DOHH2 (cell line): Measurements from ENCODE around the gene CDK14.

Experiments
- H3F3A ChIP-seq: fragments of 200-600 bp; sonication (generic), shearing (Covaris generic); 2 replicates; pipeline ENCODE4 v1.6.0; 2016; ENCODE audit warnings: antibody characterized with exemption, mild to moderate bottlenecking; ENCODE audit not compliant: control insufficient read depth, insufficient read depth
- H3K27ac ChIP-seq: fragments of 200-600 bp; sonication (generic); 2 replicates; pipeline ENCODE4 v1.5.1; 2014; ENCODE audit warnings: low read depth, mild to moderate bottlenecking, low read length, moderate library complexity
- H3K27me3 ChIP-seq: fragments of 200-600 bp; sonication (generic); 2 replicates; pipeline ENCODE4 v1.6.1; 2014; ENCODE audit warnings: mild to moderate bottlenecking, low read length, mixed read lengths; ENCODE audit not compliant: control insufficient read depth
- H3K36me3 ChIP-seq: fragments of 200-600 bp; sonication (generic); 2 replicates; pipeline ENCODE4 v1.6.1; 2014; ENCODE audit warnings: mild to moderate bottlenecking, low read length, moderate library complexity, mixed read lengths; ENCODE audit not compliant: control insufficient read depth
- H3K4me1 ChIP-seq: fragments of 200-600 bp; sonication (generic); 2 replicates; pipeline ENCODE4 v1.6.1; 2014; ENCODE audit warnings: mild to moderate bottlenecking, low read length, mixed read lengths; ENCODE audit not compliant: control insufficient read depth
- H3K4me2 ChIP-seq: fragments of 200-600 bp; sonication (generic); 2 replicates; pipeline ENCODE4 v1.6.0; 2014; ENCODE audit warnings: mild to moderate bottlenecking, low read length, moderate library complexity
- H3K4me3 ChIP-seq: fragments of 200-600 bp; sonication (generic); 2 replicates; pipeline ENCODE4 v1.5.1; 2014; ENCODE audit warnings: mild to moderate bottlenecking, low read length, mixed read lengths
- H3K79me2 ChIP-seq: fragments of 200-600 bp; sonication (generic); 2 replicates; pipeline ENCODE4 v1.6.1; 2014; ENCODE audit warnings: mild to moderate bottlenecking, low read length, mixed read lengths; ENCODE audit not compliant: control insufficient read depth
- H3K9me2 ChIP-seq: fragments of 200-600 bp; sonication (generic); replicated peaks from 2 replicates; pipeline ENCODE4 v1.6.1; 2014; ENCODE audit warnings: mild to moderate bottlenecking, low read length, mixed read lengths; ENCODE audit not compliant: control insufficient read depth
- H3K9me3 ChIP-seq: fragments of 200-600 bp; sonication (generic); 2 replicates; pipeline ENCODE4 v1.6.1; 2014; ENCODE audit warnings: antibody characterized with exemption, low read length, mixed read lengths; ENCODE audit not compliant: control insufficient read depth, insufficient read depth
- H4K20me1 ChIP-seq: fragments of 200-600 bp; sonication (generic); 2 replicates; pipeline ENCODE4 v1.6.0; 2014; ENCODE audit warnings: low read depth, mild to moderate bottlenecking, antibody characterized with exemption, low read length, moderate library complexity; ENCODE audit not compliant: control insufficient read depth, insufficient read depth
- CTCF ChIP-seq: fragments of 200-600 bp; sonication (generic); IDR thresholded peaks from one replicate; pipeline ENCODE4 v1.5.1; 2014; ENCODE audit warnings: antibody characterized with exemption, mild to moderate bottlenecking, low read depth, low read length; ENCODE audit not compliant: poor library complexity, severe bottlenecking
- EZH2phosphoT487 ChIP-seq: fragments of 200-600 bp; sonication (generic); IDR thresholded peaks from 2 replicates; pipeline ENCODE4 v1.6.1; 2017; ENCODE audit warnings: borderline replicate concordance, mild to moderate bottlenecking, antibody characterized with exemption, low read length, moderate library complexity, mixed read lengths

CDK14 gene

GRCh38 chr7:90654718-90655427 is 58.8 kb downstream of the CDK14 start:
- Histone ChIP-seq H3K27me3 (no peaks in the 10 kb centered on the region), H3K36me3 (no peaks in the 10 kb centered on the region), H3K79me2 (no peaks in the 10 kb centered on the region), H3K27ac (no peak overlapping the region), H3K4me3 (no peak overlapping the region), H3K9me3 (no peaks in the 10 kb centered on the region), H3K9me2 (no peaks in the 10 kb centered on the region), H3F3A (0 out of 2 replicates have a peak, but pooled peaks cover 5% of the 10 kb centered on the region), H3K4me1 (peaks cover 26% of the 10 kb centered on the region), H4K20me1 (no peaks in the 10 kb centered on the region), H3K4me2 (no peak overlapping the region)
- no peak for TF ChIP-seq EZH2phosphoT487
- no peak for TF ChIP-seq CTCF

GRCh38 chr7:90655566-90655965 is 59.4 kb downstream of the CDK14 start:
- H3K27me3 ChIP-seq = no peaks in the 10 kb centered on the region
- H3F3A ChIP-seq = 0 out of 2 replicates have a peak, but pooled peaks cover 5% of the 10 kb centered on the region
- TF ChIP-seq EZH2phosphoT487 (no peak), CTCF (no peak)
- no peak overlapping the region for H3K27ac ChIP-seq
- peak overlapping the region; percentile 8 for H3K4me2 ChIP-seq
- H3K4me3 ChIP-seq = peak overlapping the region; percentile 0; the same call in 1 of the 2 replicates
- no peaks in the 10 kb centered on the region for H3K9me3 ChIP-seq
- H3K36me3 ChIP-seq = no peaks in the 10 kb centered on the region
- H4K20me1 ChIP-seq = no peaks in the 10 kb centered on the region
- no peaks in the 10 kb centered on the region for H3K9me2 ChIP-seq
- no peaks in the 10 kb centered on the region for H3K79me2 ChIP-seq
- peaks cover 26% of the 10 kb centered on the region for H3K4me1 ChIP-seq

GRCh38 chr7:90657481-90657880 is 61.4 kb downstream of the CDK14 start:
- H3K79me2 ChIP-seq = no peaks in the 10 kb centered on the region

More at GRCh38 chr7:90657481-90657880, 61.4 kb downstream of the CDK14 start:
- Histone ChIP-seq H3K4me2 (no peak overlapping the region), H3K4me3 (no peak overlapping the region), H3K9me2 (no peaks in the 10 kb centered on the region), H3K36me3 (no peaks in the 10 kb centered on the region), H3K27ac (no peak overlapping the region), H3K27me3 (no peaks in the 10 kb centered on the region), H4K20me1 (no peaks in the 10 kb centered on the region), H3K9me3 (no peaks in the 10 kb centered on the region), H3F3A (0 out of 2 replicates have a peak, but pooled peaks cover 5% of the 10 kb centered on the region), H3K4me1 (peaks cover 22% of the 10 kb centered on the region)
- TF ChIP-seq CTCF (no peak), EZH2phosphoT487 (no peak)
